HEK293 (cell line): ENCODE results near the gene BATF2.

Experiments used
- FEZF1 ChIP-seq: fragments of 450-650 bp; formaldehyde crosslinking; IDR thresholded peaks from 2 replicates; pipeline ENCODE4 v1.5.1; 2016; ENCODE audit warnings: missing biosample characterization, missing genetic modification characterization
- ZNF114 ChIP-seq: fragments of 450-650 bp; formaldehyde crosslinking; IDR thresholded peaks from 2 replicates; pipeline ENCODE4 v1.5.0; 2017; ENCODE audit warnings: missing biosample characterization, missing genetic modification characterization
- ZNF510 ChIP-seq: fragments of 450-650 bp; formaldehyde crosslinking; IDR thresholded peaks from 2 replicates; pipeline ENCODE4 v1.5.1; 2018; ENCODE audit warnings: mild to moderate bottlenecking, missing genetic modification characterization, missing biosample characterization; ENCODE audit not compliant: insufficient replicate concordance
- TF ChIP-seq, protein P1 (sequence below): fragments of 450-650 bp; formaldehyde crosslinking; IDR thresholded peaks from 2 replicates; pipeline ENCODE4 v1.5.1; 2016; ENCODE audit warnings: missing biosample characterization, missing genetic modification characterization
- TF ChIP-seq, protein P2 (sequence below): fragments of 450-650 bp; formaldehyde crosslinking; IDR thresholded peaks from 2 replicates; pipeline ENCODE4 v1.5.1; 2016; ENCODE audit warnings: missing biosample characterization, missing genetic modification characterization
- TF ChIP-seq, protein P3 (sequence below): fragments of 450-650 bp; formaldehyde crosslinking; IDR thresholded peaks from 2 replicates; pipeline ENCODE4 v1.5.1; 2016; ENCODE audit warnings: missing biosample characterization, missing genetic modification characterization, low read depth
- TF ChIP-seq, protein P4 (sequence below): fragments of 450-650 bp; formaldehyde crosslinking; IDR thresholded peaks from 2 replicates; pipeline ENCODE4 v1.5.1; 2016; ENCODE audit warnings: missing biosample characterization, missing genetic modification characterization
- TF ChIP-seq, protein P5 (sequence below): fragments of 450-650 bp; formaldehyde crosslinking; optimal IDR thresholded peaks from 2 replicates; pipeline ENCODE3; 2016; ENCODE audit warnings: missing biosample characterization, mild to moderate bottlenecking, missing genetic modification characterization
- TF ChIP-seq, protein P6 (sequence below): fragments of 450-650 bp; IDR thresholded peaks from 2 replicates; pipeline ENCODE4 v1.5.1; 2018; ENCODE audit warnings: missing biosample characterization, missing genetic modification characterization

DNA sequence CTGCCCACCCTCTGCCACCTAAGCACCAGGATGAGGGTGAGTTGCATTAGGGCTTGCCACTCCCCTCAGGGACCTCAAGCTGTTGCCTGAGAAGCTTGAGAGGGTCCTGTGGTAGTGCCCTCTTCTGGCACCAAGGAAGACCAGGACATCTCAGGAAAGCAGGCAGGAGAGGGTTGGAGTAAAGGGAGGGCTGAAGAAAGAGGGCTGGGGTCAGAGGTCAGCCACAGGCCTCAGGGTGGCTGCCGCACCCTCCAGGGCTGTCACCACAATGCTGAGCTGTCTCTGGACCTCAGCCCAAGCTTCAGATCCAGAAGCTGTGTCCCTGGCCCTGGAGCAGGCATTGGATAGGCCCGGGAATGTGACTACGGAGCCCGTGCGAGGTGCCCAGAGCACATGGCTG, 48.3 kb upstream of the BATF2 start:
- TF ChIP-seq, protein P1, sequence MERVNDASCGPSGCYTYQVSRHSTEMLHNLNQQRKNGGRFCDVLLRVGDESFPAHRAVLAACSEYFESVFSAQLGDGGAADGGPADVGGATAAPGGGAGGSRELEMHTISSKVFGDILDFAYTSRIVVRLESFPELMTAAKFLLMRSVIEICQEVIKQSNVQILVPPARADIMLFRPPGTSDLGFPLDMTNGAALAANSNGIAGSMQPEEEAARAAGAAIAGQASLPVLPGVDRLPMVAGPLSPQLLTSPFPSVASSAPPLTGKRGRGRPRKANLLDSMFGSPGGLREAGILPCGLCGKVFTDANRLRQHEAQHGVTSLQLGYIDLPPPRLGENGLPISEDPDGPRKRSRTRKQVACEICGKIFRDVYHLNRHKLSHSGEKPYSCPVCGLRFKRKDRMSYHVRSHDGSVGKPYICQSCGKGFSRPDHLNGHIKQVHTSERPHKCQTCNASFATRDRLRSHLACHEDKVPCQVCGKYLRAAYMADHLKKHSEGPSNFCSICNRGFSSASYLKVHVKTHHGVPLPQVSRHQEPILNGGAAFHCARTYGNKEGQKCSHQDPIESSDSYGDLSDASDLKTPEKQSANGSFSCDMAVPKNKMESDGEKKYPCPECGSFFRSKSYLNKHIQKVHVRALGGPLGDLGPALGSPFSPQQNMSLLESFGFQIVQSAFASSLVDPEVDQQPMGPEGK (tag by site-specific recombination), result no peak
- TF ChIP-seq, protein P2, sequence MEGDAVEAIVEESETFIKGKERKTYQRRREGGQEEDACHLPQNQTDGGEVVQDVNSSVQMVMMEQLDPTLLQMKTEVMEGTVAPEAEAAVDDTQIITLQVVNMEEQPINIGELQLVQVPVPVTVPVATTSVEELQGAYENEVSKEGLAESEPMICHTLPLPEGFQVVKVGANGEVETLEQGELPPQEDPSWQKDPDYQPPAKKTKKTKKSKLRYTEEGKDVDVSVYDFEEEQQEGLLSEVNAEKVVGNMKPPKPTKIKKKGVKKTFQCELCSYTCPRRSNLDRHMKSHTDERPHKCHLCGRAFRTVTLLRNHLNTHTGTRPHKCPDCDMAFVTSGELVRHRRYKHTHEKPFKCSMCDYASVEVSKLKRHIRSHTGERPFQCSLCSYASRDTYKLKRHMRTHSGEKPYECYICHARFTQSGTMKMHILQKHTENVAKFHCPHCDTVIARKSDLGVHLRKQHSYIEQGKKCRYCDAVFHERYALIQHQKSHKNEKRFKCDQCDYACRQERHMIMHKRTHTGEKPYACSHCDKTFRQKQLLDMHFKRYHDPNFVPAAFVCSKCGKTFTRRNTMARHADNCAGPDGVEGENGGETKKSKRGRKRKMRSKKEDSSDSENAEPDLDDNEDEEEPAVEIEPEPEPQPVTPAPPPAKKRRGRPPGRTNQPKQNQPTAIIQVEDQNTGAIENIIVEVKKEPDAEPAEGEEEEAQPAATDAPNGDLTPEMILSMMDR (tag by site-specific recombination), result no peak
- TF ChIP-seq ZNF510 (no peak), ZNF114 (no peak), FEZF1 (tag by site-specific recombination) (no peak)
- TF ChIP-seq, protein P3, sequence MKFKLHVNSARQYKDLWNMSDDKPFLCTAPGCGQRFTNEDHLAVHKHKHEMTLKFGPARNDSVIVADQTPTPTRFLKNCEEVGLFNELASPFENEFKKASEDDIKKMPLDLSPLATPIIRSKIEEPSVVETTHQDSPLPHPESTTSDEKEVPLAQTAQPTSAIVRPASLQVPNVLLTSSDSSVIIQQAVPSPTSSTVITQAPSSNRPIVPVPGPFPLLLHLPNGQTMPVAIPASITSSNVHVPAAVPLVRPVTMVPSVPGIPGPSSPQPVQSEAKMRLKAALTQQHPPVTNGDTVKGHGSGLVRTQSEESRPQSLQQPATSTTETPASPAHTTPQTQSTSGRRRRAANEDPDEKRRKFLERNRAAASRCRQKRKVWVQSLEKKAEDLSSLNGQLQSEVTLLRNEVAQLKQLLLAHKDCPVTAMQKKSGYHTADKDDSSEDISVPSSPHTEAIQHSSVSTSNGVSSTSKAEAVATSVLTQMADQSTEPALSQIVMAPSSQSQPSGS, result no peak
- TF ChIP-seq, protein P4, sequence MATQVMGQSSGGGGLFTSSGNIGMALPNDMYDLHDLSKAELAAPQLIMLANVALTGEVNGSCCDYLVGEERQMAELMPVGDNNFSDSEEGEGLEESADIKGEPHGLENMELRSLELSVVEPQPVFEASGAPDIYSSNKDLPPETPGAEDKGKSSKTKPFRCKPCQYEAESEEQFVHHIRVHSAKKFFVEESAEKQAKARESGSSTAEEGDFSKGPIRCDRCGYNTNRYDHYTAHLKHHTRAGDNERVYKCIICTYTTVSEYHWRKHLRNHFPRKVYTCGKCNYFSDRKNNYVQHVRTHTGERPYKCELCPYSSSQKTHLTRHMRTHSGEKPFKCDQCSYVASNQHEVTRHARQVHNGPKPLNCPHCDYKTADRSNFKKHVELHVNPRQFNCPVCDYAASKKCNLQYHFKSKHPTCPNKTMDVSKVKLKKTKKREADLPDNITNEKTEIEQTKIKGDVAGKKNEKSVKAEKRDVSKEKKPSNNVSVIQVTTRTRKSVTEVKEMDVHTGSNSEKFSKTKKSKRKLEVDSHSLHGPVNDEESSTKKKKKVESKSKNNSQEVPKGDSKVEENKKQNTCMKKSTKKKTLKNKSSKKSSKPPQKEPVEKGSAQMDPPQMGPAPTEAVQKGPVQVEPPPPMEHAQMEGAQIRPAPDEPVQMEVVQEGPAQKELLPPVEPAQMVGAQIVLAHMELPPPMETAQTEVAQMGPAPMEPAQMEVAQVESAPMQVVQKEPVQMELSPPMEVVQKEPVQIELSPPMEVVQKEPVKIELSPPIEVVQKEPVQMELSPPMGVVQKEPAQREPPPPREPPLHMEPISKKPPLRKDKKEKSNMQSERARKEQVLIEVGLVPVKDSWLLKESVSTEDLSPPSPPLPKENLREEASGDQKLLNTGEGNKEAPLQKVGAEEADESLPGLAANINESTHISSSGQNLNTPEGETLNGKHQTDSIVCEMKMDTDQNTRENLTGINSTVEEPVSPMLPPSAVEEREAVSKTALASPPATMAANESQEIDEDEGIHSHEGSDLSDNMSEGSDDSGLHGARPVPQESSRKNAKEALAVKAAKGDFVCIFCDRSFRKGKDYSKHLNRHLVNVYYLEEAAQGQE (tag by site-specific recombination), result no peak
- TF ChIP-seq, protein P5, sequence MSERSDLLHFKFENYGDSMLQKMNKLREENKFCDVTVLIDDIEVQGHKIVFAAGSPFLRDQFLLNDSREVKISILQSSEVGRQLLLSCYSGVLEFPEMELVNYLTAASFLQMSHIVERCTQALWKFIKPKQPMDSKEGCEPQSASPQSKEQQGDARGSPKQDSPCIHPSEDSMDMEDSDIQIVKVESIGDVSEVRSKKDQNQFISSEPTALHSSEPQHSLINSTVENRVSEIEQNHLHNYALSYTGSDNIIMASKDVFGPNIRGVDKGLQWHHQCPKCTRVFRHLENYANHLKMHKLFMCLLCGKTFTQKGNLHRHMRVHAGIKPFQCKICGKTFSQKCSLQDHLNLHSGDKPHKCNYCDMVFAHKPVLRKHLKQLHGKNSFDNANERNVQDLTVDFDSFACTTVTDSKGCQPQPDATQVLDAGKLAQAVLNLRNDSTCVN (tag by site-specific recombination), result no peak
- TF ChIP-seq, protein P6, sequence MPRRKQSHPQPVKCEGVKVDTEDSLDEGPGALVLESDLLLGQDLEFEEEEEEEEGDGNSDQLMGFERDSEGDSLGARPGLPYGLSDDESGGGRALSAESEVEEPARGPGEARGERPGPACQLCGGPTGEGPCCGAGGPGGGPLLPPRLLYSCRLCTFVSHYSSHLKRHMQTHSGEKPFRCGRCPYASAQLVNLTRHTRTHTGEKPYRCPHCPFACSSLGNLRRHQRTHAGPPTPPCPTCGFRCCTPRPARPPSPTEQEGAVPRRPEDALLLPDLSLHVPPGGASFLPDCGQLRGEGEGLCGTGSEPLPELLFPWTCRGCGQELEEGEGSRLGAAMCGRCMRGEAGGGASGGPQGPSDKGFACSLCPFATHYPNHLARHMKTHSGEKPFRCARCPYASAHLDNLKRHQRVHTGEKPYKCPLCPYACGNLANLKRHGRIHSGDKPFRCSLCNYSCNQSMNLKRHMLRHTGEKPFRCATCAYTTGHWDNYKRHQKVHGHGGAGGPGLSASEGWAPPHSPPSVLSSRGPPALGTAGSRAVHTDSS (tag by site-specific recombination), result no peak
